Spleen (tissue), 7 donors: ENCODE measurements around the gene SP100.

ENCODE experiments used
- POLR2A ChIP-seq, 3 donors: fragments of 450-650 bp; IDR thresholded peaks; one replicate each; pipeline ENCODE4 v1.5.1; 2017; ENCODE audit warnings: antibody characterized with exemption in 3 of 3, mild to moderate bottlenecking in 1 of 3
- POLR2AphosphoS5 ChIP-seq, 3 donors: sonication (generic); formaldehyde crosslinking; IDR thresholded peaks; one replicate each; pipeline ENCODE4 v1.5.1; 2017; ENCODE audit warnings: antibody characterized with exemption in 3 of 3
- TF ChIP-seq, protein P1 (sequence below), 11 experiments: fragments of 200-600 bp in 7 of 11; fragments of 450-650 bp in 4 of 11; sonication (generic) in 4 of 11; IDR thresholded peaks in 8 of 11; conservative IDR thresholded peaks in 3 of 11; 1 replicate in 7 of 11; 2 replicates in 4 of 11; pipeline versions ENCODE4 v1.4.0 to v1.8.0; 2016 to 2021; ENCODE audit warnings: antibody characterized with exemption in 11 of 11, inconsistent platforms in 4 of 11, mild to moderate bottlenecking in 1 of 11
- donor health status: DM: no; HTN: no; CAD: no; lungs with moderate emphysema.
- donor health status: DM: no; HTN: no; CAD: no.
- donor health status: DM: no; HTN: no; CAD: no.

DNA sequence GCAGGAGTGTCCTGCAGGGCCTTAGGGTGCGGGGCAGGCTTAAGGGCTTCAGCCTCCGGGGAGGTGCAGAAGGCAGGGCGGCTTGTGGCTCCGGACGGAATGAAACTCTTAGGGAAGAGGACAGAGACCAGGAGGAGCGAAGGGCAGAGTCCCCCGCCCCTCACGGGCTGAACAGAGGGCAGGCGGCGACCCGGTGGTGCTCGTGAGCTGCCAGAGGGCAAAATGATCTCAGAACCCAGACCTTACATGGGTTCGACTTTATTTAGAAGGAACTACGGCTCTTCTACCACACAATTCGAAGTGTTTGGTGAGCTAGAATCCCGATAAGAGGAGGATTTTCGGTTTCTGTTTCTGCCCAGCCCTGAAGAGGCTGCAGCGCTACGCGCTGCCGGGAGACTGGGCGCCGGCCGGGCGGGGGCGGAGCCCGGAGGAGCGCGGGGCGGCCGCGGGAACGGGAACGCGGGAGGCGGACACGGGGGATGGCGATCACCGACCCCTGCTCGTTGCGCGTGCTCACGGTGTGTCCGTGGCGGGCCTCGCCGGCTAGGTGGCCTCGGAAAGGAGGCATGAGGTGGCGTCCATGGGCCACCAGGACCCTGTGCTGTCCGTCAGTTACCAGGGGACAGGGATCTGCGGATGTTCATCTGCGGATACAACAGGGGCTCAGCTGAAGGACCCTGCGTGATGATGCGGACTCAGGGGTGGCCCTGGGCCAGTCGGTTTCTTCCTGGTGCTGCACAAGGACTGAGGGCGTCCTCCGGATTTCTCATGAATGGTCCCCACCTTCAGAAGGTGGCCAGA, 4.2 kb upstream of the SP100 start:
- TF ChIP-seq, protein P1, sequence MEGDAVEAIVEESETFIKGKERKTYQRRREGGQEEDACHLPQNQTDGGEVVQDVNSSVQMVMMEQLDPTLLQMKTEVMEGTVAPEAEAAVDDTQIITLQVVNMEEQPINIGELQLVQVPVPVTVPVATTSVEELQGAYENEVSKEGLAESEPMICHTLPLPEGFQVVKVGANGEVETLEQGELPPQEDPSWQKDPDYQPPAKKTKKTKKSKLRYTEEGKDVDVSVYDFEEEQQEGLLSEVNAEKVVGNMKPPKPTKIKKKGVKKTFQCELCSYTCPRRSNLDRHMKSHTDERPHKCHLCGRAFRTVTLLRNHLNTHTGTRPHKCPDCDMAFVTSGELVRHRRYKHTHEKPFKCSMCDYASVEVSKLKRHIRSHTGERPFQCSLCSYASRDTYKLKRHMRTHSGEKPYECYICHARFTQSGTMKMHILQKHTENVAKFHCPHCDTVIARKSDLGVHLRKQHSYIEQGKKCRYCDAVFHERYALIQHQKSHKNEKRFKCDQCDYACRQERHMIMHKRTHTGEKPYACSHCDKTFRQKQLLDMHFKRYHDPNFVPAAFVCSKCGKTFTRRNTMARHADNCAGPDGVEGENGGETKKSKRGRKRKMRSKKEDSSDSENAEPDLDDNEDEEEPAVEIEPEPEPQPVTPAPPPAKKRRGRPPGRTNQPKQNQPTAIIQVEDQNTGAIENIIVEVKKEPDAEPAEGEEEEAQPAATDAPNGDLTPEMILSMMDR (IDR thresholded peaks at IDR 0.05 in 8 of 11, conservative IDR thresholded peaks at IDR 0.05 in 3 of 11): peak in 4 of 11 experiments; percentile 19 to 47 (median 24)
- TF ChIP-seq POLR2AphosphoS5 (IDR thresholded peaks at IDR 0.05) (peak; percentile 78 to 87 (median 87)), POLR2A (IDR thresholded peaks at IDR 0.05) (peak in 1 of 3 donors; percentile 32)
